Activated CD4-positive, CD25-positive, alpha-beta regulatory T cell treated with anti-CD3 and anti-CD28 coated beads, Interleukin-2, amount 50 U/mL, for 16 hours (primary cell): ENCODE measurements around the gene KRT31.
"Not testable (repeated sequence)": the region's sequence is repeated elsewhere in the genome, so short reads cannot be mapped to it uniquely, and the experiment has no call there.

Experiments
- DNase-seq: peaks from one replicate; pipeline ENCODE4 v3.0.0-alpha.2; 2020; ENCODE audit warnings: low read depth, low spot score

Gene KRT31

DNA sequence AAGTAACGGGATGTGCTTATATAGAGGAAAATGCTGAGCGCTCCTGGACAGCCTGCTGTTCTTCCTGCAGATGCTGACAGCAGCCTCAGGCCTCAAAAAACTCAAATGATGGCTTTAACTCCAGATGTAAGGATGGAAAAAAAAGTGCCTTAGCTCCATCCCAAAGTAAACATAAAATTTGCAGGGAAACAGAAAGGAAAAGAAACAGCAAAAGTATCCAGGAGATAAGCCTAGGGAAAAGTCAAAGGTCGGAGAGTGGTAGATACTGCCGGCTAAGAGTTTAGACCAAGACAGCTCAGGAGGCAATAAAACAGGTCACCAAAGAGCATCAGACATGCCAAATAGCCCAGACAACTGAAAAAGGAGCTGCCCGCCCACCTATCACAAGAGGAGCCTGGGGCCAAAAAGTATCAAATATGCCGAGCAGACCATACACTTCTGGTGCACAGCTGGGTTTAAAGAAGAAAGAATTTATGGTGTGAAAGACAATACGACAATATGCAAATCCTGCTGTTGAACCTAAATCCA lies 6.9 kb downstream of the KRT31 start:
- no peak for DNase-seq

DNA sequence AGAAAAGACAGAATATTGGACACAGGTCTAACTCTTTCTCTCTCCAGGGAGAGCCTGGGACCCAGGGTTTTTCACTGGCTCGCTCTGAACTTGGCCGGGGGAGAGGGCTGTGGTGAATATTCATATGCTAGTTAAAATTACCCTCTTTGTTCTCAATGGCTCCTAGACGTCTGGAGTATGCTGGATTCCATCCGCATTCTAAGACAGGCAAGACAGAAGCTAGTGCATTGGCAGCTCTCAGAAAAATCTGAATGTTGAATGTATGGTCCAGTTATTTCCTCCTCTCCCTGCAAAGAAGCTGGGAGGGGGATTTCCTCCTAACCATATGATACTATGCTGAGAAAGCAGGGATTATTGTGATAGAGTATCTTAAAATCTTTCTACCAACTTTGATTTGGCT lies 9.7 kb downstream of the KRT31 start:
- no peak for DNase-seq

- DNase-seq: no peak
Observed at GRCh38 chr17:41386227-41386626, 11.2 kb downstream of the KRT31 start.

GRCh38 chr17:41383690-41384089 lies 13.7 kb downstream of the KRT31 start:
- no peak for DNase-seq

DNA sequence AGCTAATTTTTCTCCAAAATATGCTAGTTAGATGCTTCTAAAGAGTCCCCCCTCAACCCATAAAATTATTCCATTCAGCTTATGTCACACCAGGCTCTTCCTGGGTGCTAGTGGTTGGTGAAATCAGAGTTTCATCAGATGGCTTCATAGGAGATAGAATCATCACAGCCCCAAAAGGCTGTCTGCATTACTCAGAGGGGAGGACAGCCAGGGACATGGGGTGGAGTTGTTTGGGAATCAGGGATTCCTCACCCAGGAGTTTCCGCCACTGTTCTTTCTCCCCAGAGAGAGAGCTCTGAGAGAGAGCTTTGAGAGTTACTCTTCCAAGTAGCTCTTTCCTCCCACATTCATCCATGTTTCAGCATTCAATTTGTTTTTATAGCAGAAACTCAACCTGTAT lies 15.0 kb downstream of the KRT31 start:
- no peak for DNase-seq

DNA sequence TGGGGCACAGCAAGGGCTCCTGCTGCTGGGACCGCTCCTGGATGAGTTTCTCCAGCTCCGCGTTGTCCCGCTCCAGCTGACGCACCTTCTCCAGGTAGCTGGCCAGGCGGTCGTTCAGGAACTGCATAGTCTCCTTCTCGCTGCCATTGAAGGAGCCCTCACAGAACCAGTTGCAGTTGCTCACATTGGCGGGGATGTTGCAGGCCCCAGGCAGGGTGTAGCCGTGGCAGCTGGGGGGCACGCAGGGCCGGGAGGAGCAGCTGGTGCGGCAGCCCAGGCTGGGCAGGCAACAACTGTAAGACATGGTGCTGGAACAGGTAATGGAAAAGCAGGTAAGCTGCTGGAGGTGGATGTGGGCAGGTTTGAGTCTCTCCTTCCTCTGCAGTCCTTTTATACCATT lies 15.5 kb downstream of the KRT31 start, which contains the start of gene KRT34:
Gene KRT34 (minus strand): TSS at position 364 of the 400 bp plus-strand sequence. CDS start 60 bp downstream, at position 304.
- not testable (repeated sequence) for DNase-seq

DNA sequence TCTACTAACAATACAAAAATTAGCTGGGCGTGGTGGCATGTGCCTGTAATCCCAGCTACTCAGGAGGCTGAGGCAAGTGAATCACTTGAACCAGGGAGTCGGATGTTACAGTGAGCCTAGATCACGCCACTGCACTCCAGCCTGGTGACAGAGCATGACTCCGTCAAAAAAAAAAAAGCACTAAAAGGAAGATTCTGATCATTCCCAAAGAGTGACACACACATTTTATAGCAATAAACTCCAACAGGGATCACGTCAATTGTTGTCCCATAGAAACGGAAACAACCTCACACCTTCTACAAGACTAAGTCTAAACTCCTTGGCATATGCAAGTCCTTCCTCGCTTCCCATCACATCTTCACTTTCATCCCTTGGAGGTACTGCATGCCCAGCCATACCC lies 17.3 kb downstream of the KRT31 start:
- not testable (repeated sequence) for DNase-seq

DNA sequence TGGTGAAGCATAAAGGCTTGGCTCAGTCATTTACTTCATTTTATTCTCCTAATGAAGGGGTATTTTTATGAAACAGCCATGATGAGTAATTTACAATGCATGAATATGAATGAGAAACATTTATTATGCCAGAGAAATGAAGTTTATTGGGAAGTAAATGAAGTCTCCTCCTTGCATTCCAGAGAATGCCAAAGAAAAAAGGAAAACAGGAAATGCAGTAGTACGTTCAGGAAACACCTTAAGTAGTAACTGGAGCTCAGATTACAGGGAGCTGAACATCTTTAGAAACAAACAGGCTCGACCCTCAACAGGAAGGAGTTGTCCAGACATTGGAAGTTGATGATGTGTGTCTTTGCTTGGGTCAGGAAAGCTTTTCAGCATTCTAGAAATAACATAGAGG lies 19.9 kb downstream of the KRT31 start:
- DNase-seq: no peak

- no peak for DNase-seq
Observed at GRCh38 chr17:41369713-41370112, 27.7 kb downstream of the KRT31 start, which contains the start of gene KRT33B. Gene KRT33B (minus strand): TSS chr17:41369813. CDS start chr17:41369750, 63 bp downstream.

DNA sequence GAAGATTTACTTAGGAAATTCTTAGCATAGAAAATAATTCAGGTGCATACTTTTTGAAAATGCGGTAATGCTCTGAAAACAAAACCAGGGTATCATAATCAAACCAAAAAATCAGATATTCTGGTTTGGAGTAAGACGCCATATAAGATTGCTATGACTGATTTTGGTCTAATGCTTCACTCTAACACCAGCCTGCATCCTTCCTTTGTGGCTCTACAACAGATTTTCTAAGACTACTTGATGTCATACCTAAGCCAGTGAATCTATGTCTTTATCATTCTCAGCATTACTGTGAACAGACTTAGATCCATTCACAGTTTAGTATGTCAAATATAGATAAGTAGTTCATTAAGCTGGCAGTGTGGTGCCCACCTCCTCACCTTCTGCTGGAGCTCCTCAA lies 28.4 kb downstream of the KRT31 start:
- no peak for DNase-seq

GRCh38 chr17:41367426-41368075 lies 29.9 kb downstream of the KRT31 start:
- DNase-seq: no peak

- no peak for DNase-seq
Observed at GRCh38 chr17:41366070-41366469, 31.3 kb downstream of the KRT31 start.

- DNase-seq: no peak
Observed at GRCh38 chr17:41363881-41364280, 33.5 kb downstream of the KRT31 start.

- DNase-seq: no peak
Observed at GRCh38 chr17:41360296-41360995, 37.0 kb downstream of the KRT31 start.

GRCh38 chr17:41354536-41354935 lies 42.9 kb downstream of the KRT31 start:
- DNase-seq: no peak

GRCh38 chr17:41352597-41353366 lies 44.6 kb downstream of the KRT31 start:
- DNase-seq: no peak

DNA sequence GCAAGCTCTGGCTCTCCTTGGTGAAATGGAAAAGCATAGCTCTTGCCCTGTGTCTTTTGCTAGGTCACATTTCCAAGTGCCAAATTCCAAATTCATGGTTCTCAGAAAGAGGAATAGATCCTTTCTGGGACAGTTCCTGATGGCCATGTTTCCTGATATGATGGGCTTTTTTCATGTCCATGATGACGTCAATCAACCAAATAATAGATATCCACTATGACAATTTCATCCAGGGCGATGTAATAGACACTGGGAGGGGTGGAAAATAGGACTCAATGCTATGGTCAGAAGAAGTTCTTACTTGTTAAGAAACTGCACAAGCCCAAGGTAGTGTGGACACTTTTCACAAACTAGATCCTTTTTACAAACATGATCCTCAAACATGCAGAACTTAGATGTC lies 46.2 kb downstream of the KRT31 start:
- no peak for DNase-seq

GRCh38 chr17:41350381-41350878 lies 47.0 kb downstream of the KRT31 start, which contains the start of gene KRT33A:
Gene KRT33A (minus strand): TSS chr17:41350828. CDS start chr17:41350767, 61 bp downstream.
- DNase-seq: not testable (repeated sequence)

- DNase-seq: no peak
Observed at GRCh38 chr17:41347869-41348760, 49.3 kb downstream of the KRT31 start.

DNA sequence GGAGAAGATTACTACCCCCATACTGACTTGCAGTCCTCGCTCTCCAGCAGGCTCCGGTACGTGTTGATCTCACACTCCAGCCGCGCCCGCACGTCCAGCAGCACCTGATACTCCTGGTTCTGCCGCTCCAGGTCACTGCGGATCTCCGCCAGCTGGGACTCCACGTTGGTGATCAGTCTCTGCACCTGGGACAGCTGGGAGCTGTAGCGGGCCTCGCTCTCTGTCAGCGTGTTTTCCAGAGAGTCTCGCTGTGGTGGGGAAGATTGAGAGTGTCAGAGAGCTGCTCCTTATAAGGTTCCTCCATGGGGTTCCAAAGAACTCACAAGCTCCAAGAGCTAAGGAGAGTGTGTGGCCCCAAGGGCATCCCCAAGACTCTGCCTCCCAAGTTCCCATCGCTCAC lies 51.0 kb downstream of the KRT31 start:
- not testable (repeated sequence) for DNase-seq

DNA sequence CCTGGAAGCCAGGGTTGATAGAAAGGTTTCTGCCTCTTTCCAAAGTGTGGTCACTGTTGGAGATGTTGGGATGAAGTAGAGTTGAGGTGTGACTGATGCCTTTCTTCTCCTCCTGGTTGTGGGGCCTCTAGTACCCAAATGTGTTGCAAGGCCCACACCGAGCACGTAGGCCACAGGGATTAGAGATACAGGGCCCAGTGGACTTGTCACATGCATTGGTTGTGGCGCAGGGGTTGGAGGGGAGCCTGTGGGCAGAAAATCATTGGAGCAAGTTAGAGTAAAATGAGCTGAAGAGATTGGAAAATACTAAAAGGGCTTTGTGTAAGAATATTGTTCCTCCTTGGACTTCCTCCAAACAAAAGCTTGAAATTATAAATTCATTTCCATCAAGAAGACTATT lies 51.4 kb downstream of the KRT31 start:
- DNase-seq: no peak
